Subcutaneous abdominal adipose tissue (tissue), 5 donors: ENCODE results near the gene RSAD1.

Experiments
- H3K27ac ChIP-seq: one replicate; pipeline ENCODE4 v1.7.0; 2013; ENCODE audit warnings: low read depth, mild to moderate bottlenecking, inconsistent platforms, low read length, moderate library complexity
- H3K27me3 ChIP-seq, 5 donors: one replicate each; pipeline ENCODE4 v1.7.0; 2013; ENCODE audit warnings: low read length in 5 of 5, inconsistent platforms in 1 of 5; ENCODE audit not compliant: control insufficient read depth in 5 of 5, insufficient read depth in 4 of 5
- H3K36me3 ChIP-seq, 5 donors: one replicate each; pipeline ENCODE4 v1.7.0; 2013; ENCODE audit warnings: low read length in 5 of 5; ENCODE audit not compliant: control insufficient read depth in 5 of 5, insufficient read depth in 5 of 5
- H3K4me1 ChIP-seq, 5 donors: one replicate each; pipeline ENCODE4 v1.7.0; 2013; ENCODE audit warnings: low read length in 5 of 5, mild to moderate bottlenecking in 3 of 5, moderate library complexity in 1 of 5; ENCODE audit not compliant: control insufficient read depth in 5 of 5, insufficient read depth in 5 of 5
- H3K4me3 ChIP-seq, 5 donors: one replicate each; pipeline ENCODE4 v1.7.0; 2013; ENCODE audit warnings: low read length in 5 of 5, low read depth in 1 of 5
- H3K9ac ChIP-seq, 5 donors: one replicate each; pipeline ENCODE4 v1.7.0; 2013; ENCODE audit warnings: low read length in 5 of 5, mild to moderate bottlenecking in 4 of 5, moderate library complexity in 3 of 5
- H3K9me3 ChIP-seq, 5 donors: one replicate each; pipeline ENCODE4 v1.7.0; 2013; ENCODE audit warnings: low read length in 5 of 5; ENCODE audit not compliant: control insufficient read depth in 5 of 5
- donor health status: healthy.
- donor health status: healthy.
- donor health status: healthy.
- donor health status: healthy.
- donor health status: healthy.

The RSAD1 gene

DNA sequence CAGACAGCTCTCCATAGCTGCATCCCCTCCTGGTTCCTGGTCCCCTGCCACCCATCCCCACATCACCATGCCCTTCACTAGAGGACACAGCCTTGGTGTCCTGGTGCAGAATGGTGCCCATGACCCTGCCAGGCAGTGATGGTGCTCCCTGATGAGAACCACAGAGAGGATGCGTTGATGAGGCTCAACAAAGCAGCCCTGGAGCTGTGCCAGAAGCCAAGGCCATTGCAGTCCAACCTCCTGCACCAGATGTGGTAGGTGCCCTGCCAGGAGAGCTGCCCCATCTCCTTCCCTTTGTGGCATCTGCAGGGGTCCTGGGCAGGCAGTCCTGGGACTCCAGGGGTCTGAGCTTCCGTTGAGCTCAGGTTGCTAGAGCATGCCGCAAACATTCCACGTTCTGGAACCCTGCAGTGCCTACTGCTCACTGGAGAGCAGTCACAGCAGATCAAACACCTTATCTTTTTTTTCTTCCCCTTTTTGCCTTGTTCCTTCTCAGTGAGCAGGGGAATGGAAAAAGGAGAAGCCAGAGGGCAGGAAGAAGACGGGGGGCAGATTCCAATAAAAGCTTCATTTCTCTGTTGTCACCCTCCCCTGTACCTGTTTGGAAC is 48.6 kb downstream of the RSAD1 start:
- H3K4me1 ChIP-seq, result peaks cover 0 to 7% (median 4%) of the 10 kb centered on the region in 5 donors
- no peak overlapping the region for H3K27ac ChIP-seq
- no peaks in the 10 kb centered on the region for H3K36me3 ChIP-seq
- peaks cover 8 to 24% (median 20%) of the 10 kb centered on the region in 5 donors for H3K27me3 ChIP-seq
- no peaks in the 10 kb centered on the region for H3K9me3 ChIP-seq
- H3K9ac ChIP-seq, result no peak overlapping the region
- no peak overlapping the region for H3K4me3 ChIP-seq

GRCh38 chr17:50527949-50528474 is 49.4 kb downstream of the RSAD1 start:
- H3K4me1 ChIP-seq, result peaks cover 0 to 10% (median 5%) of the 10 kb centered on the region in 5 donors
- H3K27ac ChIP-seq, result no peak overlapping the region
- H3K27me3 ChIP-seq, result peaks cover 16 to 32% (median 28%) of the 10 kb centered on the region in 5 donors
- H3K9ac ChIP-seq, result no peak overlapping the region
- H3K36me3 ChIP-seq, result no peaks in the 10 kb centered on the region
- H3K4me3 ChIP-seq, result no peak overlapping the region
- H3K9me3 ChIP-seq, result no peaks in the 10 kb centered on the region

- Histone ChIP-seq H3K27ac (no peak overlapping the region), H3K9ac (no peak overlapping the region), H3K27me3 (peaks cover 26 to 43% (median 39%) of the 10 kb centered on the region in 5 donors), H3K4me3 (no peak overlapping the region), H3K9me3 (no peaks in the 10 kb centered on the region), H3K4me1 (peaks cover 0 to 22% (median 16%) of the 10 kb centered on the region in 5 donors), H3K36me3 (no peaks in the 10 kb centered on the region)
These were observed 51.2 kb downstream of the RSAD1 start for GRCh38 chr17:50529849-50530248.

DNA sequence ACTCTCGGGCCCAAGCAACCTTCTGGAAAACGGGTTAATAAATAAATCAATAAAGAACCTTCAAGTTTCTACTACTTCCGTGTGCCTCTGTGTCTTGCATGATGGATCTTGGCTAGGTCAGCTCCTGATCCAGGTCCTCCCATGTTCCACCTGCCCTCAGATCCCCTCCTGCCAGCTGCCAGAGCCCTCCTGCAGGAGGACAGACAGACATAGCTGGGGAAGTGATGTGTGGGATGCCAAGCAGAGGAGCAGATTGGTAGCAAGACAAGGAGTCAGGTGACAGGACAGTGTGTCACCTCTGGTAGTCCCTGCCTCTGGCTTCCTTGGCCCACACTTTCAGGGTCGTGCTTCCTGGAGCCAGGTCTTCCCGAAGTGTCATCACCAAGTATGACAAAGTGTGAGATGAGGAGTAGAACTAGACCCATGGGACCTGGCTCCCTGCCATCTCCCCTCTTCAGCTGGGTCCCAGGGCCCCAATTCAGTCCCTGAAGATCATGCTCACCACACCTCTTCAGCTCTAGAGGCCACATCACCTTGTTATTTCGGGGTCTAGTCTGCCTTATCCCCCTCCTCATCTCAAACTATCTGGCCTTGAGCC is 52.9 kb downstream of the RSAD1 start:
- Histone ChIP-seq H3K9ac (no peak overlapping the region), H3K9me3 (no peaks in the 10 kb centered on the region), H3K4me1 (peaks cover 0 to 22% (median 16%) of the 10 kb centered on the region in 5 donors), H3K27me3 (peaks cover 26 to 43% (median 39%) of the 10 kb centered on the region in 5 donors), H3K27ac (no peak overlapping the region), H3K36me3 (no peaks in the 10 kb centered on the region), H3K4me3 (no peak overlapping the region)

DNA sequence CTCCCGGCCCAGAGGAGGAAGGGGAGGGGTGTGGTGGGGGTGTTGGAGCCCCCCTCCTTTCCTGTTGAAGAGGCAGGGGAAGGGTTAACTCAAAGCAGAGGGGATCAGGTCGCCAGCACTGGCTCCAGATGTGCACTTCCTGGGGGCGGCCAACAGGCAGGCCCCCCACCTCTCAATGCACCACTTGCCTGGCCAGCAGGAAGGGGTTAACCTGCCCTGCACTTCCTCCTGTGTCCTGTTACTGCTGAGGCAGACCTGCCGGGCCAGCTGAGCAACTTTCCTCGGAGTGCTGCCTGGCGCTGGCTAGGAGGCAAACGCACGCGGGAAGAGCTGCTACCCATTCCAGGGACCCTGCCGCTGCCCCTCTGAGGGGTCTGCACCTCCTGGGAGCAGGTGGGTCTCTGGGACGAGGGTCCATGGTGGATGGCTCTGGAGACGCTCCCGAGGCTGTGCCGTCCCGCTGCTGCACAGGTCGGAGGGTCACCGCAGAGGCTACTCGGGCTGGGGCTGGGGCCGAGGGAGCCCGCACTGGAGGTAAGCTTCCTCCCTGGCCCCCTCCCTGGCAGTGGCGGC is 53.9 kb downstream of the RSAD1 start, which contains the start of gene EPN3:
Gene EPN3 (plus strand): TSS at position 284 of the 573 bp plus-strand sequence. CDS start 3,822 bp downstream, outside the sequence.
- Histone ChIP-seq H3K9me3 (no peaks in the 10 kb centered on the region), H3K27me3 (peaks cover 26 to 43% (median 39%) of the 10 kb centered on the region in 5 donors), H3K27ac (no peak within 1 kb of the TSS), H3K4me1 (peaks cover 0 to 22% (median 16%) of the 10 kb centered on the region in 5 donors), H3K4me3 (peak within 1 kb of the TSS in 2 of 5 donors; percentile 4 to 28), H3K36me3 (no peaks in the 10 kb centered on the region), H3K9ac (no peak within 1 kb of the TSS)

- Histone ChIP-seq H3K36me3 (no peaks in the 10 kb centered on the region), H3K27ac (no peak overlapping the region), H3K27me3 (peaks cover 26 to 41% (median 39%) of the 10 kb centered on the region in 5 donors), H3K9me3 (no peaks in the 10 kb centered on the region), H3K9ac (no peak overlapping the region), H3K4me3 (no peak overlapping the region), H3K4me1 (peaks cover 0 to 27% (median 17%) of the 10 kb centered on the region in 5 donors)
These were observed 54.5 kb downstream of the RSAD1 start for GRCh38 chr17:50533185-50533584.

GRCh38 chr17:50533720-50534148 is 55.1 kb downstream of the RSAD1 start:
- Histone ChIP-seq H3K36me3 (no peaks in the 10 kb centered on the region), H3K27me3 (peaks cover 26 to 41% (median 38%) of the 10 kb centered on the region in 5 donors), H3K4me1 (peaks cover 0 to 32% (median 23%) of the 10 kb centered on the region in 5 donors), H3K9ac (no peak overlapping the region), H3K27ac (no peak overlapping the region), H3K4me3 (peak overlapping the region in 4 of 5 donors; percentile 4 to 36 (median 30)), H3K9me3 (no peaks in the 10 kb centered on the region)

DNA sequence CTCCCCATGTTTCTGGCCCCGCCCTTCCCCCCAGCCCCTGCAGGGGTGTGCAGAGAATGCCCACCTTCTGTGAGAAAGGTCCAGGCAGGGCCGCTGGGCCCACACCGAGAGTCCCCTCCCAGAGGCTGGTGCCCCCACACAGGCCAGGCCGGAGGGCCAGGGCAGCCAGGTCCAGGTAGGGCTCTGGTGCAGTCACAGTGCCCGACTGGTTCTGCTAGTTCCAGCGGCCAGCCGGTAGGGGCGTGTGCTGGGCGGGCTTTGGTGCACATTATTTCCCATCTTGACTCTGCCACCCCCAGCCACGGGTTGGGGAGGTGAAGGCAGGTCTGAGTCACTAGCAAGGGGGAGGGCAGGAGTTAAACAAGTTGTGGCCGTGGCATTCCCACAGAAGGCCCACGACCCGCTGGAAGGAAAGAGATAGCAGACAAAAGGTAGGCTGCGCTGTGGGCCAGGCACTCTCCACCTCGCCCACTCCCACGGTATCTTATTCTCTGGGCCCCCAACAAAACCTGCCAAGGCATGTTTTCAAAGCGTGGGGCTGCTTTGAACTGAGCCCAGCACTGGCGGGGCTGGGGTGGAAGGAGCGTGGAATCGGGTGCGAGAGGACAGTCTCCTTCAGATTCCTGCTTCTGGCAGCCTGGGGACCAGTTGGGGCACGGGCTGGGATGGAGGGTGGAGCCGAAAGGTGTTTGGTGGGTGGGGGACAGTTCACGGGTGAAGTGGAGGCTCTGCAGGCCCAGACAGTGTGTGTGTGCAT is 55.7 kb downstream of the RSAD1 start:
- Histone ChIP-seq H3K9me3 (no peaks in the 10 kb centered on the region), H3K27me3 (peaks cover 26 to 37% (median 32%) of the 10 kb centered on the region in 5 donors), H3K27ac (no peak overlapping the region), H3K4me1 (peaks cover 0 to 35% (median 27%) of the 10 kb centered on the region in 5 donors), H3K36me3 (no peaks in the 10 kb centered on the region), H3K4me3 (peak overlapping the region in 1 of 5 donors; percentile 31), H3K9ac (no peak overlapping the region)

GRCh38 chr17:50534979-50535326 is 56.3 kb downstream of the RSAD1 start:
- peaks cover 26 to 35% (median 32%) of the 10 kb centered on the region in 5 donors for H3K27me3 ChIP-seq
- no peak overlapping the region for H3K27ac ChIP-seq
- peaks cover 0 to 35% (median 27%) of the 10 kb centered on the region in 5 donors for H3K4me1 ChIP-seq
- H3K4me3 ChIP-seq, result no peak overlapping the region
- H3K9ac ChIP-seq, result no peak overlapping the region
- no peaks in the 10 kb centered on the region for H3K9me3 ChIP-seq
- H3K36me3 ChIP-seq, result no peaks in the 10 kb centered on the region
